HepG2 (cell line): Measurements from ENCODE around the gene TBC1D10A. TPM values are rescaled to one million over a fixed set of nuclear protein-coding genes. Genes with fewer than 3 reads are reported as not detected.

Source experiments
- ATAC-seq: fragments of 200-7000 bp; cut with Tn5 transposase; 3 replicates; pipeline ENCODE4 v1.9.1; 2020; ENCODE audit warnings: mild to moderate bottlenecking, moderate library complexity
- BruUV-seq: library from RNA; stranded (reverse); fragments of 400-500 nt; replicated peaks from 2 replicates; lab custom pipeline; 2021; lab: Mats Ljungman, UMichigan
- CTCF ChIA-PET: fragments of 300-600 bp; formaldehyde crosslinking; extraction: SDS; loops from one replicate; lab custom pipeline; 2021; ENCODE audit warnings: low total read pairs, inconsistent platforms, low intra/inter-chr PET ratio; lab: Yijun Ruan, JAX
- POLR2A ChIA-PET: fragments of 350-600 bp; sonication (Branson Sonifier 250); formaldehyde crosslinking; loops from one replicate; lab custom pipeline; 2020; ENCODE audit warnings: antibody characterized with exemption, inconsistent platforms; lab: Yijun Ruan, JAX
- DNase-seq: peaks from one replicate; pipeline ENCODE4 v3.0.0-alpha.2; 2015; ENCODE audit warnings: low spot score
- FAIRE-seq: peaks from 3 replicates; lab custom pipeline; 2011; peaks lifted over from hg19 to GRCh38; lab: Jason Lieb, UNC
- H2AFZ ChIP-seq: one replicate; pipeline ENCODE4 v1.6.1; 2011; ENCODE audit warnings: low read length, inconsistent platforms
- H3K27ac ChIP-seq: fragments of 300-600 bp; 3 replicates; pipeline ENCODE4 v1.8.0; 2011; ENCODE audit warnings: mixed run types, mild to moderate bottlenecking, mixed read lengths, low read length, inconsistent platforms; ENCODE audit not compliant: insufficient read depth; ENCODE audit errors: extremely low read length
- H3K27me3 ChIP-seq, 2 experiments: fragments of 200-600 bp in 1 of 2; 2 replicates in 1 of 2; 3 replicates in 1 of 2; pipeline versions ENCODE4 v1.6.0 to v1.8.0; 2011; ENCODE audit warnings: low read length in 2 of 2, mild to moderate bottlenecking in 2 of 2, moderate library complexity in 2 of 2, inconsistent platforms in 1 of 2; ENCODE audit not compliant: insufficient read depth in 2 of 2, control insufficient read depth in 1 of 2
- H3K36me3 ChIP-seq, 2 experiments: fragments of 200-600 bp in 1 of 2; replicated peaks in 1 of 2; 2 replicates in 1 of 2; 3 replicates in 1 of 2; pipeline versions ENCODE4 v1.5.1 to v1.8.0; 2011; ENCODE audit warnings: low read length in 2 of 2, inconsistent platforms in 1 of 2; ENCODE audit not compliant: insufficient read depth in 2 of 2, control insufficient read depth in 1 of 2
- H3K4me1 ChIP-seq: 2 replicates; pipeline ENCODE4 v1.5.1; 2012; ENCODE audit warnings: low read length, inconsistent platforms; ENCODE audit not compliant: insufficient read depth
- H3K4me2 ChIP-seq: 2 replicates; pipeline ENCODE4 v1.6.0; 2011; ENCODE audit warnings: low read depth, low read length, inconsistent platforms
- H3K4me3 ChIP-seq, 3 experiments: fragments of 200-600 bp in 1 of 3; sonication (generic), shearing (Covaris generic) in 1 of 3; replicated peaks in 1 of 3; 2 replicates each; pipeline ENCODE4 v1.5.1; 2011 to 2016; ENCODE audit warnings: low read length in 3 of 3, inconsistent platforms in 2 of 3, low read depth in 2 of 3, mild to moderate bottlenecking in 2 of 3, control low read depth in 1 of 3, mixed read lengths in 1 of 3; ENCODE audit not compliant: insufficient read depth in 1 of 3
- H3K79me2 ChIP-seq: one replicate; pipeline ENCODE4 v1.6.1; 2011; ENCODE audit warnings: low read length, inconsistent platforms; ENCODE audit not compliant: insufficient read depth
- H3K9ac ChIP-seq: 2 replicates; pipeline ENCODE4 v1.6.0; 2011; ENCODE audit warnings: mild to moderate bottlenecking, low read depth, low read length, inconsistent platforms; ENCODE audit not compliant: insufficient read depth
- H3K9me3 ChIP-seq: 2 replicates; pipeline ENCODE4 v1.5.1; 2012; ENCODE audit warnings: mild to moderate bottlenecking, low read length
- H4K20me1 ChIP-seq: 2 replicates; pipeline ENCODE4 v1.6.0; 2011; ENCODE audit warnings: inconsistent platforms, mild to moderate bottlenecking, low read length, moderate library complexity; ENCODE audit not compliant: insufficient read depth
- CEBPZ ChIP-seq: IDR thresholded peaks from 2 replicates; pipeline ENCODE4 v1.6.1; 2012; ENCODE audit warnings: low read length, improper control_type of control experiment
- PRPF4 ChIP-seq: fragments of 200-400 bp; formaldehyde crosslinking; IDR thresholded peaks from 2 replicates; pipeline ENCODE4 v1.6.1; 2016; ENCODE audit warnings: low read length, low read depth; ENCODE audit not compliant: poor library complexity, severe bottlenecking
- RAD21 ChIP-seq: fragments of 450-650 bp; formaldehyde crosslinking; IDR thresholded peaks from 2 replicates; pipeline ENCODE4 v1.5.0; 2020; ENCODE audit warnings: mild to moderate bottlenecking
- RORA ChIP-seq: sonication (generic); formaldehyde crosslinking; IDR thresholded peaks from 2 replicates; pipeline ENCODE4 v1.5.0; 2020; ENCODE audit warnings: mild to moderate bottlenecking, missing genetic modification reagents, moderate library complexity
- SOX6 ChIP-seq, 2 experiments: fragments of 450-650 bp in 1 of 2; sonication (generic) in 1 of 2; formaldehyde crosslinking in 1 of 2; IDR thresholded peaks; 2 replicates each; pipeline versions ENCODE4 v1.4.0 to v1.6.1; 2017 to 2020; ENCODE audit warnings: antibody characterized with exemption in 1 of 2, mild to moderate bottlenecking in 1 of 2, missing genetic modification reagents in 1 of 2
- TFDP1 ChIP-seq: IDR thresholded peaks from 2 replicates; pipeline ENCODE4 v1.6.1; 2016; ENCODE audit warnings: missing compliant biosample characterization, missing genetic modification reagents, borderline replicate concordance
- ZBTB25 ChIP-seq: IDR thresholded peaks from 2 replicates; pipeline ENCODE4 v1.6.1; 2018; ENCODE audit warnings: missing genetic modification reagents
- ZKSCAN5 ChIP-seq: sonication (generic); formaldehyde crosslinking; IDR thresholded peaks from 2 replicates; pipeline ENCODE4 v1.5.1; 2020; ENCODE audit warnings: mild to moderate bottlenecking, missing genetic modification reagents
- ZNF292 ChIP-seq: sonication (generic); formaldehyde crosslinking; IDR thresholded peaks from 2 replicates; pipeline ENCODE4 v1.8.1; 2022; ENCODE audit warnings: mild to moderate bottlenecking, low read depth, missing genetic modification reagents, borderline replicate concordance
- ZNF879 ChIP-seq: sonication (generic); formaldehyde crosslinking; IDR thresholded peaks from 2 replicates; pipeline ENCODE4 v1.8.1; 2023; ENCODE audit warnings: missing genetic modification reagents
- WGBS: methylation state at CpG from one replicate; pipeline ENCODE4 v1.1.6; 2017; ENCODE audit warnings: low lambda C conversion rate; 5-methylcytosine and 5-hydroxymethylcytosine counted together
- in situ Hi-C: cut with HindIII; loops from 2 replicates; pipeline ENCODE4 v1.10.0; 2017; ENCODE audit warnings: low pct_unique_long_range_greater_than_20kb; ENCODE audit not compliant: extremely low pct_ligation_motif_present
- intact Hi-C: fragments of 100-400 bp; cut with micrococcal nuclease; formaldehyde crosslinking; loops from one replicate; pipeline ENCODE4 v1.10.0; 2022; ENCODE audit not compliant: unreplicated experiment
- polyA plus RNA-seq, 8 experiments: library from polyadenylated mRNA; depleted of rRNA in 3 of 8; stranded (reverse) in 7 of 8; unstranded in 1 of 8; fragments of >200 nt; fragmentation: Illumina TruSeq in 4 of 8; extraction: Trizol in 4 of 8; gene quantifications; 2 replicates each; pipeline versions ENCODE4 v1.2.1 to v1.2.3, GENCODE V29; 2011 to 2016; ENCODE audit warnings: low read depth in 4 of 8, missing spikeins in 1 of 8, mixed read lengths in 1 of 8; ENCODE audit not compliant: insufficient read depth in 1 of 8
- total RNA-seq, 5 experiments: library from RNA; depleted of rRNA; stranded (reverse); fragments of >200 nt; fragmentation: Illumina TruSeq; extraction: Trizol; gene quantifications; 2 replicates each; pipeline ENCODE4 v1.2.3, GENCODE V29; 2016; ENCODE audit warnings: low read depth in 1 of 5

TBC1D10A gene
- total and polyA plus RNA-seq, 2 of the 13 experiments (the other 11 are each of a cell fraction or from before 2014, with no cell fraction given) = 4.2 to 4.9 TPM

GRCh38 chr22:30325065-30325720 lies 1.5 kb downstream of the TBC1D10A start:
- H3K4me2 ChIP-seq = peak overlapping the region; percentile 70
- TF ChIP-seq ZNF879 (CRISPR knock-in tag) (no peak), ZNF292 (CRISPR knock-in tag) (no peak), SOX6 (IDR thresholded peaks at IDR 0.05) (no peak), SOX6 (CRISPR knock-in tag; IDR thresholded peaks at IDR 0.05) (no peak), RORA (CRISPR knock-in tag) (no peak)
- no peaks in the 10 kb centered on the region for H3K36me3 ChIP-seq
- FAIRE-seq (no peak), DNase-seq (no peak), ATAC-seq (no peak)
- H4K20me1 ChIP-seq = no peaks in the 10 kb centered on the region
- peak overlapping the region in 1 of 3 experiments; percentile 89; a peak in 1 of 6 replicates for H3K4me3 ChIP-seq
- no peaks in the 10 kb centered on the region; a peak in 1 of 5 replicates for H3K27me3 ChIP-seq
- no peaks in the 10 kb centered on the region for H3K79me2 ChIP-seq
- peaks cover 42% of the 10 kb centered on the region for H3K4me1 ChIP-seq
- in situ Hi-C loops (no loop called here), intact Hi-C loops (no loop called here)
- no TSS peak for BruUV-seq
- no peak overlapping the region for H3K27ac ChIP-seq
- WGBS = 85% methylated on average over 3 of the region's 5 CpGs
- no peak overlapping the region for H2AFZ ChIP-seq
- H3K9me3 ChIP-seq = no peaks in the 10 kb centered on the region
- POLR2A ChIA-PET = interaction anchor here (1.1 to 3.6 kb wide), 2 partner anchors 31 to 37 kb away, joined by 3 to 39 read pairs; partner anchors contain the start of genes CCDC157 and SF3A1
- CTCF ChIA-PET = no interaction called here
- H3K9ac ChIP-seq = no peak overlapping the region; the same call in 1 of the 2 replicates

- POLR2A ChIA-PET = no interaction called here
- ATAC-seq (no peak), DNase-seq (no peak), FAIRE-seq (no peak)
- Histone ChIP-seq H4K20me1 (no peaks in the 10 kb centered on the region), H2AFZ (no peak overlapping the region), H3K27me3 (no peaks in the 10 kb centered on the region; a peak in 1 of 5 replicates), H3K36me3 (no peaks in the 10 kb centered on the region), H3K4me2 (no peak overlapping the region), H3K27ac (no peak overlapping the region), H3K79me2 (no peaks in the 10 kb centered on the region), H3K9ac (no peak overlapping the region; the same call in 1 of the 2 replicates), H3K4me1 (peaks cover 50% of the 10 kb centered on the region), H3K4me3 (no peak overlapping the region), H3K9me3 (no peaks in the 10 kb centered on the region)
- in situ Hi-C loops (no loop called here), intact Hi-C loops (no loop called here)
- TSS peak; percentile 35 for BruUV-seq
- 75% methylated on average over 8 of the region's 8 CpGs for WGBS
- CTCF ChIA-PET = no interaction called here
- TF ChIP-seq CEBPZ (no peak), RAD21 (no peak), TFDP1 (CRISPR knock-in tag) (no peak), ZBTB25 (CRISPR knock-in tag) (no peak), PRPF4 (no peak), ZKSCAN5 (CRISPR knock-in tag) (no peak)
Measured at GRCh38 chr22:30324014-30324730, 2.6 kb downstream of the TBC1D10A start.
